RKO (cell line): ENCODE results near the gene AGAP6.
"Not testable (repeated sequence)": the region's sequence is repeated elsewhere in the genome, so short reads cannot be mapped to it uniquely, and the experiment has no call there.

Experiments used
- DNase-seq: peaks from one replicate; pipeline ENCODE4 v3.0.0-alpha.2; 2016; ENCODE audit warnings: low spot score

Gene AGAP6

GRCh38 chr10:49988376-49988775, at the start of gene AGAP6:
Gene AGAP6, plus strand, starts transcription at chr10:49988406. Its CDS starts 310 bp downstream, at chr10:49988716.
- DNase-seq = not testable (repeated sequence)

DNA sequence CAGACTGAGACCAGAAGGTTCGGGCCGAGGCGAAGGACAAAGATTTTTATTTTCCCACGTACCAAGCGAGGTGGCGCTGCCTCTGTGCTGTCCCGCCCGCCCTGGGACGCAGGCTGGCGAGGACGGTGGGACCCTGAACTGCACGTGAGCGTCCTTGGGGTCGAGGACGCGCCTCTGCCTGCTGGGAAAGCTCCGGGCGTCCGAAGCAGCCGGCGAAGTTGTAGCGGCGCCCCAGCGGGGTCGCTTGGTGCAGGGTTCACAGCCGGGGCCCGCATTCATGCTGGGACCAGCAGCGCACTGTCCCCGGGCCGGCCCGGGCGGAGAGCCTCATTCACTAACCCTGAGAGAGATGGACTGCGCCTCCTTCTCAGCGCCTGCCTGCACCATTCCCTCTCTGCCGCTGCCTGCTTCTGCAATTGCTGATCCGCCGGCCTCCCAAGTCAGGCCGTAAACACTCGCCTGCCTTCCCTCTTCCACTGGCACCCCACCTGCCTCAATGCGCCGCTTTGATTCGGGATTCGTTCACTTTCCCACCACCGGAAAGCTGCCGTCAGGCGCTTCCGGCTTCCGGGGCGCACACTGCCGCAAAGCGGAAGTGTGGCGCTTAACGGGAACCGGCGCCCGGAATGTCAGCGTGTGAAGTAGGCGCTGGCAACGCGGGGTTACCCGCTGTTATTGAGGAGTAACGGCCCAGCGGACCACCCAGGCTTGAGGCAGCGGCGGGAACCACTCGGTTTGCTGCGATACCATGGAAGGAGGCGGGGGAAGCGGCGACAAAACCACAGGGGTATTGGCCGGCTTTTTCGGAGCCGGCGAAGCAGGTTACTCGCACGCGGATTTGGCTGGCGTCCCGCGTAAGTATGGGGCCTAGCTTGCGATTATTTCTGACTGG, 46.5 kb upstream of the AGAP6 start, which contains the start of the genes PARG and TIMM23B:
PARG (minus strand) TSS at position 581 of the 892 bp plus-strand sequence; CDS start at position 279, 302 bp downstream.
TIMM23B (plus strand) TSS at position 607 of the 892 bp plus-strand sequence; CDS start at position 749, 142 bp downstream.
- peak; percentile 85 for DNase-seq

- not testable (repeated sequence) for DNase-seq
Observed at GRCh38 chr10:49942339-49942705, 45.9 kb upstream of the AGAP6 start.

- not testable (repeated sequence) for DNase-seq
Observed at GRCh38 chr10:49943607-49944006, 44.6 kb upstream of the AGAP6 start.

- not testable (repeated sequence) for DNase-seq
Observed at GRCh38 chr10:49948142-49948541, 40.1 kb upstream of the AGAP6 start.

GRCh38 chr10:49948737-49949136, 39.5 kb upstream of the AGAP6 start:
- DNase-seq = not testable (repeated sequence)

DNA sequence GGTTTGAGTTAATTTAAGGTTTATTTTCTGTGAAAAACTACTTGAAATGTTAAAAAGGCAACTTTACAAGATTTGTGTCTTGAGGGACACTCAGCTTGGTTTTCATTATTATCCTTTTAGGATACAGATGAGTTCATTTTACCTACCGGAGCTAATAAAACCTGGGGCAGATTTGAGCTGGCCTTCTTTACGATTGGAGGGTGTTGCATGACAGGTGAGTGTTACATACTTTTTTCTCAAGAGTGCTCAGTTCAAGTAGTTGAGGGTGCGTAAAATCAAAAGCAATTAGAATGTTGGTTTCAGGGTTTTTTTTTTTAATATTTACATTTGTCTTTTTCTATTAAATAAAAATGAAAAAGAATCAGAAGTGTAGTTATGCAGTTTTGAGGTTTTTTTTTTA, 36.2 kb upstream of the AGAP6 start:
- not testable (repeated sequence) for DNase-seq

DNA sequence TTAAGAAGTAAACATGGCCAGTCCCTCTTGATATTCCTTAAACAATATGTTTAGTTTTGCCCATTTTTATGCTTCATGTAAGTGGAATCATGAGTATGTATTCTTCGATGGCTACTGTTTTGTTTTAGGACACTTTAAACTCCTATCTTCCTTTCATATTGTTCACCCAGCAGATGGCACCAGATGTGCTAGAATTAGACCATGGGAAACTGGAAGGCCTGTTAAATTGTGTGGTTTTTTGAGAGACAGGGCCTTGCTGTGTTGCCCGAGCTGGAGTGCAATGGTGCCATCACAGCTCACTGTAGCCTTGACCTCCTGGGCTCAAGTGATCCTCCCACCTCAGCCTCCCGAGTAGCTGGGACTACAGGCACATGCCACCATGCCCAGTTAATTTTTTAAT, 35.1 kb upstream of the AGAP6 start:
- DNase-seq = peak; percentile 15

DNA sequence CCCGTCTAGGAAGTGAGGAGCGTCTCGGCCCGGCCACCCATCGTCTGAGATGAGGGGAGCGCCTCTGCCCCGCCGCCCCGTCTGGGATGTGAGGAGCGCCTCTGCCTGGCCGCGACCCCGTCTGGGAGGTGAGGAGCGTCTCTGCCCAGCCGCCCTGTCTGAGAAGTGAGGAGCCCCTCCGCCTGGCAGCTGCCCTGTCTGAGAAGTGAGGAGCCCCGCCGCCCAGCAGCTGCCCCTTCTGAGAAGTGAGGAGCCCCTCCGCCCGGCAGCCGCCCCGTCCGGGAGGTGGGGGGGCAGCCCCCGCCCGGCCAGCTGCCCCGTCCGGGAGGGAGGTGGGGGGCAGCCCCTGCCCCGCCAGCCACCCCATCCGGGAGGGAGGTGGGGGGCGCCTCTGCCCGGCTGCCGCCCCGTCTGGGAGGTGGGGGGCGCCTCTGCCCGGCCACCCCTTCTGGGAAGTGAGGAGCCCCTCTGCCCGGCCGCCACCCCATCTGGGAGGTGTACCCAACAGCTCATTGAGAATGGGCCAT, 17.8 kb upstream of the AGAP6 start:
- not testable (repeated sequence) for DNase-seq

- not testable (repeated sequence) for DNase-seq
Observed at GRCh38 chr10:49971466-49971865, 16.7 kb upstream of the AGAP6 start.

GRCh38 chr10:49972094-49972493, 16.1 kb upstream of the AGAP6 start:
- not testable (repeated sequence) for DNase-seq

DNA sequence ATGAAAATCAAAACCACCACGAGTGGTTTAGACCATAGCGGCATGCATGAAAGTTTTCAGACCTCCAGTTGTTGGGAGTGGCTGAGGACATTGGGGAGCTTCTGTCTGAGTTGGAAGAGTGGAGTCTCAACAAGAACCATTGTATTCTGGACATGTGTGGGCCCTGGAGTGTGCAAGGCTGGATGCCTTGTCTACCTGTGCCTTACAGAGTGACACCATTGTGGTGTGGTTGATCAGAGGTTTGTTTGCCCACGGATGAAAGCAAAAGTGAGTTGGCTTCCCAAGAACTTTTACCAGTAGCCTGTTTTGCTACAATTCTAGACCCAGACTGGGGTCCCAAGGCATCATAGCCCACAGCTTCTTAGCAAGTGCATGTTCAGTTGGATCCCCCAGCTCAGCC, 10.4 kb upstream of the AGAP6 start:
- DNase-seq = not testable (repeated sequence)

GRCh38 chr10:49987207-49987606, 999 bp upstream of the AGAP6 start:
- not testable (repeated sequence) for DNase-seq

DNA sequence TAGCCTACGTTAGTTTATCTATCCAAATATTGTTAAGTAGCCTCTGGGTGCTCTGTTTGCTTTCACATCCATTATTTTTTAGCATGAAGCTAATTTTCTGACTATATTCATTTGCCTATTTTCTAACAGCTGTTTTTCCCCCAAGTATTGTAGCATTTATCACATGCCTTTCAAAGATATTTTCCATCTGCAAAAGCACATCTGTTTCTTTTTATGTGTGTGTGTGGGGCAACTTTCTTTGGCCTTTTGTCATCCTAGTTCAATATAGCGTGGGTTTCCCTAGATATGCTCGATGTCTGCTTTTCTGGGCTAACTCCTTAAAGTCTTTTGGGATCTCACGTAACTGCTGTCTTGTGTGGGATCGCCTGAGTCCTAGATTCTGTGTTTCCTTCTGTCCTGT, 7.1 kb downstream of the AGAP6 start:
- DNase-seq = not testable (repeated sequence)

DNA sequence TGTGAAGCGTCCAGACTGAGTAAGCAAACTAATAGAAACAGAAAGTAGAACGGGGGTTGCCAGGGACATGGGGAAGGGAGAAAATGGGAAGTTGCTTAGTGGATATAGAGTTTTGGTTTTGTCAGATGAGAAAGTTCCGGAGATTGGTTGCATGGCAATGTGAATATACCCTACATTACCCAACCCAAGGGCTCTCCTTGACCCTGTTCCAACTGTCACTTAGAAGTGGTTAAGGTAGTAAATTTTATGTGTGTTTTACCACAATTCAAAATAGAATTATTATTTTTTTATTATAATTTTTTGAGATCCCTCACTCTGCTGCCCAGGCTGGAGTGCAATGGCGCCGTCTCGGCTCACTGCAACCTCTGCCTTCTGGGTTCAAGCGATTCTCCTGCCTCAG, 25.8 kb downstream of the AGAP6 start:
- not testable (repeated sequence) for DNase-seq

DNA sequence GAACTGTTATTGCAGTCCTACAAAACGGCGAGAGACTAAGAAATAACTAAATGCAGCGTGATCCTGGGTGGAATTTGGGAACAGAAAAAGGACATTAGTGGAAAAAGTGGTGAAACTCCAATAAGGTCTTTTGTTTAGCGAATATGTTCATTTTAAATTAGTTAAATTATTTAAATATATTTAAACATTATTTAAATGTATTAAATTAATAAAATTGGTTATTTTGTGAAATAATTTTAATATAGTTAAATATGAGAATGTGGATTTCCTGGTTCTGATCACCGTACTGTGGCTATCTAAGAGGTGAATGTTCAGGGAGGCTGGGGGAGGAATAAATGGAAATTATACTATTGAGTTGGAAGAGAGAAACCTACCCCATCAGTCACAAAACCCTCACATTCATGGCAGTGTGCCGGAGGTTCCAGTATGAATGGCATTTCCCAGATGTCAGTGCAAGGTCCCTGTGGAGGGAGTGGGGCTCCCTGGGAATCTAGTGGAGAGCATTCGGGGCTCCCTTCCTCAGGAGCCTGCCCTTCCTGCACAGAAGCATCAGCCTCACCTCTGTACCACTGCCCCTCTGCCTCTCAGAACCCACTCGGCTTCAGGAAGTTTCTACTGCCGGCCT, 27.5 kb downstream of the AGAP6 start:
- not testable (repeated sequence) for DNase-seq

DNA sequence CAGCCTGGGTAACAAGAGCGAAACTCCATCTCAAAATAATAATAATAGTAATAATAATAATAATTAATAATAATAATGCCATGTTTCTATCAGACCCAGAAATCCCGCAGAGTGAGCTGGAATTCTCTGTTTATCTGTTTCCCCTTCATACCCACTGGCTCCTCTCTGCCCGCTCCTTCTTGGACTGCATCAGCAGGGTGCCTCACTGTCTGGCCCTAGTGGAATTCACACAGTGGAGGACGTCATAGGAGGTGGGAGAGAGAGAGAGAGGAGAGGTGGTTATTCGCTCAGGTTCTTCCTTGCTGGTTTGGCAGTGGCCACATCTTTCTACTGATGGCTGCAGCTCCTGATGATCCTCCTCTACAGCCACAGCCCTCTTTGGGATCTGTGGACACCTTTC, 28.7 kb downstream of the AGAP6 start:
- DNase-seq = not testable (repeated sequence)

- DNase-seq = not testable (repeated sequence)
Observed at GRCh38 chr10:50017646-50018045, 29.4 kb downstream of the AGAP6 start.

- not testable (repeated sequence) for DNase-seq
Observed at GRCh38 chr10:50019279-50019678, 31.1 kb downstream of the AGAP6 start.

GRCh38 chr10:50020451-50021024, 32.3 kb downstream of the AGAP6 start:
- DNase-seq = not testable (repeated sequence)

- no peak for DNase-seq
Observed at GRCh38 chr10:50021646-50022045, 33.4 kb downstream of the AGAP6 start.

DNA sequence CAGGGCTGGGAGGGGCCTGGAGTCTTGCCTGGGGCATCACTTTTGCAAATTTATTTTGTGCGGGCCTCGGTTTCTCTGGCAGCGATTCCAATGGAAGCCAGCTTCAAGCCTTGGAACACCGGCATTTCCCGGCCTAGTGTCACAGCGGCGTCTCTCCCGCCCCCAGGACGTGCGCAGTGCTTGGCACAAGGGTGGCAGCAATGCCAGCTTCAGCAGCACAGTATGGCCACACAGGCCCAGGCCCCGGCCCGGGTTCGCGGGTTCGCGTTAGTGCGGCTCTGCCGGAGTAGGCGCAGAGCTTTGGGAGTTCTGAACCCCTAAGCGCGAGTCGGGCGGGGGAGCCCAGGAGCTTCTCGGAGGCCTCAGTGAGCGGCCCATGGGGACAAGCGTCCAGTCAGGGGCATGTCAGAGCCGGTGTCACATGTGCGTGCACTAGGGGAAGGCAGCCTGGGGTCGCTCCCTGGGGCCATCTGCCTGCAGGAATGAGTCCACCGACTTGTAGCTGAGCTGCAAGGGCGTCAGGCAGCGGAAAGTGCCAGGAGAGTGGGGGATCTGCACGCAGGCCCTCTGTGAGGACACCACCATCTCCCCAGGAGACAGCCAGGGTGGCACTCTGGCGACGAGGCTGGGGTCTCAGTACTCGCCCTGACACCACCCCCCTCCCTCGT, 36.6 kb downstream of the AGAP6 start:
- DNase-seq = not testable (repeated sequence)
